Epithelial cell of esophagus (primary cell): ENCODE results near the gene GPRC5C.

Experiments
- DNase-seq: peaks from one replicate; pipeline ENCODE4 v3.0.0; 2010; ENCODE audit warnings: low read depth
- H3K4me3 ChIP-seq: 2 replicates; pipeline ENCODE4 v1.5.1; 2011; ENCODE audit warnings: mild to moderate bottlenecking, low read length, control low read depth
- CTCF ChIP-seq: IDR thresholded peaks from 2 replicates; pipeline ENCODE4 v1.5.1; 2011; ENCODE audit warnings: low read depth, mild to moderate bottlenecking, low read length, control low read depth, inconsistent platforms; ENCODE audit not compliant: insufficient read depth; ENCODE audit errors: missing control alignments

Gene GPRC5C

GRCh38 chr17:74432766-74433391 lies 991 bp downstream of the GPRC5C start:
- no peak for TF ChIP-seq CTCF
- DNase-seq, result no peak
- H3K4me3 ChIP-seq, result peak overlapping the region; percentile 51

GRCh38 chr17:74433421-74434121 lies 1.7 kb downstream of the GPRC5C start:
- H3K4me3 ChIP-seq, result no peak overlapping the region
- no peak for TF ChIP-seq CTCF
- no peak for DNase-seq

GRCh38 chr17:74435775-74436359 lies 4.0 kb downstream of the GPRC5C start:
- TF ChIP-seq CTCF, result no peak
- DNase-seq, result no peak
- H3K4me3 ChIP-seq, result no peak overlapping the region

- TF ChIP-seq CTCF, result peak; percentile 72
- DNase-seq, result no peak
- H3K4me3 ChIP-seq, result no peak overlapping the region
These were observed 5.8 kb downstream of the GPRC5C start for GRCh38 chr17:74437702-74438101.

- DNase-seq, result no peak
- no peak for TF ChIP-seq CTCF
- H3K4me3 ChIP-seq, result no peak overlapping the region
These were observed 8.0 kb downstream of the GPRC5C start for GRCh38 chr17:74439691-74440567.

GRCh38 chr17:74441537-74441936 lies 9.6 kb downstream of the GPRC5C start:
- no peak for DNase-seq
- TF ChIP-seq CTCF, result no peak
- no peak overlapping the region for H3K4me3 ChIP-seq
